Measurements from ENCODE around the gene BTBD19.

GRCh38 chr1:44760876-44761275, 47.4 kb upstream of the BTBD19 start:
- no peak for TF ChIP-seq CTCF (IDR thresholded peaks at IDR 0.05; ENCODE audit: borderline replicate concordance, extremely low read depth, low read length, poor library complexity, severe bottlenecking)
- TF ChIP-seq EZH2 (IDR thresholded peaks at IDR 0.05; ENCODE audit: borderline replicate concordance, low read depth, low read length, severe bottlenecking) = no peak
